Activated T-cell treated with anti-CD3 and anti-CD28 coated beads for 1 hour (primary cell): Measurements from ENCODE around the gene PHKB.

Experiments
- DNase-seq: peaks from one replicate; pipeline ENCODE4 v3.0.0-alpha.2; 2020; ENCODE audit warnings: low read depth

Gene PHKB

DNA sequence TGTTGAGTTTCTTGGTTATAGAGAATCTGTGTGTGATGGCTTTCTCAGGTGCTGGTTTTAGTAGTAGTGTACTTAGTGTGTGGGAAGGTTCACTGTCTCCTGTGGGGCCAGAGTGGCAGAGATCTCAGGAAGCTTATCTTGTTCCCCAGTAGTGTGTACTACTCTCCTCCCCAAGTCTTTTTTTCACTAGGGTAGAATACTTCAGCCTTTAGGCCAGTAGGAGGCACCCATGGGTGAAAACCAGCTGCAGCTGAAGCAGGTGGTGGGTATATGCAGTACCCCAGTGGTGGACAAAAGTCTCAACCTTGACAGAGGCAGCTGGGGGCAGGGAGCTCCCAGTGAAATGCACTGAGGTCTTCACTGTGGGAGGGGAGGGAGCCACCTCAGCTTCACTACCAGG, 109.9 kb downstream of the PHKB start:
- no peak for DNase-seq

DNA sequence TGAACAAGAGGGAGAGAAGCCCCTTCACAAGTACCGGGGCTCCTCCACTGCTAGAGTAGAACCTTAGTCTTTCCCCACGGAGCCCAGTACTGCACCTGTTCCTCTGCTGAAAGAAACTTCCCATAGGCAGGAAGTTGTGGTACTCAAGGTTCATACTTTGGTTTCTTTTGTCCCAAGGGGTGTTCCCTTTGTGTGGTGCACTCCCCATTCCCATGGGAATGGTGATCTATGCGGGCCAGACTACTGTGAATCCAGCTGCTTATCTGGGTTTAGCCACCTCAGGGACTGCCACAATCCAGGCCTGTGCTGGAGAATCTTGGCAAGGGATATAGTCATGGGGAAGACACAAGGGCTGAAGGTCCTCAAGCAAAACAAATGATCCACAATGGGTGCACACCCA, 110.6 kb downstream of the PHKB start:
- no peak for DNase-seq

GRCh38 chr16:47574091-47575054, 113.2 kb downstream of the PHKB start:
- no peak for DNase-seq

- DNase-seq, result no peak
Observed at GRCh38 chr16:47577029-47577428, 115.9 kb downstream of the PHKB start.

DNA sequence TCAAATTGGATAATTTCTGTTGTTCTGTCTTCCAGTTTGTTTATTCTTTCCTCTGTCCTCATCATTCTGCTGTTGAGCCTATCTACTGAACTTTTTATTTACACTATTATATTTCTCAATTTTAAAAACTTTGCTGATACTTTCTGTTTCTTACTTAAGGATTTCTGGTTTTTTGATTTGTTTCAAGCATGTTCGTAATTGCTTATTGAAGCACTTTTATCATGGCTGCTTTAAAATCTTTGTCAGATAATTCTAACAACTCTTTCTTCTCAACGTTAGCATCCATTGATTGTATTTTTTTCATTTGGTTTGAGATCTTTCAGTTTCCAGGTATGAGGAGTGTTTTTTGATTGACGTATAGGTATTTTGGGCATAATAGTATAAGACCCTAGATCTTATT, 116.9 kb downstream of the PHKB start:
- DNase-seq, result no peak

DNA sequence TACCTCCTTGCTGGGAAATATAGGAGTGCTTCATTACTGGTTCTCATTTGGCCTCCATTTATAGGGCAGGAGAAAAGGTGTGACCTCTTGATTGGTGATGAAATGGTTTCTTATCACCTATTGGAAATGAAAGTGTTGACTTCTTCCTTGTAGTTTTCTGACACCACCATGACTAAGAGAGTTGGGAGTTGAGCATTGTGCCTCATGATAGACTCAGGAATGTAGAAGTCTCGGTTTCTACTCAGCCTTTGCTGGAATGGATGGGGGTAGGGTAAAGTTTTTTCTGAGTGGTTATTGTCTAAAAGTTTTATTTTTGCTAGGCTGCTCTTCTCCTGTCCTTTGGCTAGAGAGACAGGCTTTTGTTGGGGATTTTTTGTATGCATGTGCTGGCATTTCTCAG, 117.4 kb downstream of the PHKB start:
- DNase-seq, result no peak

DNA sequence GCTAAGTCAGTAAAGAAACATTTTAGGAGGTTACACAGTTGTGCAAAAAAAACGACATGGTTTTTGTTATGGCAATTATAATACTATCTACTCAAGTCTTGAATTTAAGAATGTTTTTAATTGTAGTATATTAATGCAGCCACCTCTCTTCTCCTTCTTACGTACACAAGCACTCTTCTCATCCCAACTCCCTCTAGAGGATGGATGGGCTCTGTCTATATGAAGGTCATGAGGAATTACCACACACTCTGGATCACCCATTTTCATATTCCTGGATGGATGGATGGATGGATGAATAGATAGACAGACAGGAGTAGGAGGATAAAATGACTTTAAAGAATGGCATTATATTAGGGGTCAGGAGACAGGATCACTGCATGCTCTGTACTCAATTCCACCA, 120.0 kb downstream of the PHKB start:
- DNase-seq, result no peak

- no peak for DNase-seq
Observed at GRCh38 chr16:47584464-47585225, 123.5 kb downstream of the PHKB start.

GRCh38 chr16:47586121-47586520, 125.0 kb downstream of the PHKB start:
- DNase-seq, result no peak

DNA sequence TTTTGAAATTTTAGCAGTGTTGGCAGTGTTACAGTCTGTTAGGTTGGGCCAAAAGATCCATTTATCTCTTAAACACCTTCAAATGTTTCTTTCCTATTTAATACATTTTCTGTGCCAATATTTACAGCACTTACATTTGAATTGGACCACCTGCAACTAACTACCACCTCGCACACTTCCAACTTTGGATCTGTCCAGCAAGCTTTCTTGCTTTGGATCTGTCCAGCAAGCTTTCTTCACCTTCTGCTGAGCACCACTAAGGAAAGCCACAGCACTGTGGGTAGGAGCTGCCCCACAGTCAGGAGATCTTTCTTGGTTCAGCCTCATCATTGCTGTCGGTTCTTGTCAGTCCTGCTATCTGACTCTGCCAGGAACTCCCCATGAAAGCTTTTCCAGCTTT, 129.3 kb downstream of the PHKB start:
- DNase-seq, result no peak

DNA sequence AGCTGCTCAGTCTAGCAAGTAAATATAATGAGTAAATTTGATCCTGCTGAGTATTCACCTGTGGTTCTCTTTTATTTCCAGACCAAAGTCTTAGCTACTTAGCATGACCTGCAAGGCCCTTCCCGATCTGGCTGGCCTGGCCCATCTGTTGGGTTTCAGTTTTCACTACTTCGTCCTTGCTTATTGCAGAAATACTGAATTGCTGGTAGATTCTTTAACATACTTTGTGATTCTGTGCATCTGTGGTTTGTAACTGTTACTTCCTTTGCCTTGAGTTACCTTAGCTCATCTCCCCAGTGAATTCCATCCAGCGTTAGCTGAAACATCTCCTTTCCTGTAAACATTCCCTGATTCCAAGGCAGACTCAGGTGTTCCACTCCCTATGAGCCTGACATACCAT, 131.1 kb downstream of the PHKB start:
- no peak for DNase-seq

DNA sequence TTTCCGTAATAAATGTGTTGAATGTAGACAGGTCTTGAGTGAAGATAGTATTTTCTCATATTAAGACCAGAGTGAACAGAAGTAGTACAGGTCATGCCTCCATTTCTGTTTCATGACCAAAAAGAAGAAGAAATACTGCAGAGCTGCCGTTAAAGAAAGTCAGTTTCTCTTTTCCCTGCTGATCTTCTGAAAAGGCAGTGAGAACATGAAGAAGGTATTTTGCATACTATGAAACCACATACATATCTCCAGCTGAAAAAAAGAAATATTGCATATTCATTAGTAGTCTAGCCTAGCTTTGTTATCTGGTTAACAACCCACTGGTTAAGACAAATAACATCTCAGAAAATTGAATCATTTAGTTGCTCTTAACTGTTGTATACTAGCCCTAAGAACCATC, 138.4 kb downstream of the PHKB start:
- DNase-seq, result no peak

DNA sequence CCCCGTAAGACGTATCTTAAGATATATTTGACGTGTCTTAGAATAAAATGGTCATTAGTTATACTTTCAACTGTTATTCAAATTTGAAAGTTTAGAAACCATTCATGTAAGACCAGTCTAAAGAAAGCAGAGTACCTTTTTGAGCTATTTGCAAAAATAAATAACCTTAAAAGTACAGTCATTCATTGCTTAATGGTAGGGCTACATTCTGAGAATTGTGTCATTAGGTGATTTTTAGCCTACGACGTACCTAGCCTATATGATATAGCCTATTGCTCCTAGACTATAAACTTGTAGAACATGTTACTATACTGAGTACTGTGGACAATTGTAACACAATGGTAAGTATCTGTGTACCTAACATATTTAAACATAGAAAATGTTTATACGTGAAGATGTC, 139.2 kb downstream of the PHKB start:
- no peak for DNase-seq

GRCh38 chr16:47604306-47604705, 143.2 kb downstream of the PHKB start:
- no peak for DNase-seq

- no peak for DNase-seq
Observed at GRCh38 chr16:47611042-47611441, 149.9 kb downstream of the PHKB start.

- DNase-seq, result no peak
Observed at GRCh38 chr16:47611848-47612493, 150.8 kb downstream of the PHKB start.

- no peak for DNase-seq
Observed at GRCh38 chr16:47612711-47613110, 151.6 kb downstream of the PHKB start.

GRCh38 chr16:47613251-47613650, 152.1 kb downstream of the PHKB start:
- no peak for DNase-seq

DNA sequence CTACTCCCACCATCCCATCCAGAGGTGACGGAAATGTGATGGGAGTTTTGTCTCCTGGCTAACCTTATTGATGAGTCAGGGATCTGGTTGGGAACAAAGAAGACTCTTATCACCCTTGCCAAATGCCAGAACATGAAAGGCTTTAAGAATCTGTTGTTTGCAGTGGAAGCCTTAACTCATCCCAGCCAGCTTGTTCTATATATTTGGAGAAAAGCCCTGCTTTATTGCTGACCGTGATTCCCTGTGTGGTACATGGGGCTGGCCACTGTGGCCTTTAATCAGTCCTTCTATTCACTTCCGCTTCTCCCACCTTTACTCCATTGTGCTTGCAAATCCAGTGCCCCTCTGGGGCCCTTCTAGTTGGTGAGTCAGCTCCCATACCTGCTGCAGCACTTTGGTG, 156.6 kb downstream of the PHKB start:
- DNase-seq, result no peak

- no peak for DNase-seq
Observed at GRCh38 chr16:47622451-47623176, 161.5 kb downstream of the PHKB start.

DNA sequence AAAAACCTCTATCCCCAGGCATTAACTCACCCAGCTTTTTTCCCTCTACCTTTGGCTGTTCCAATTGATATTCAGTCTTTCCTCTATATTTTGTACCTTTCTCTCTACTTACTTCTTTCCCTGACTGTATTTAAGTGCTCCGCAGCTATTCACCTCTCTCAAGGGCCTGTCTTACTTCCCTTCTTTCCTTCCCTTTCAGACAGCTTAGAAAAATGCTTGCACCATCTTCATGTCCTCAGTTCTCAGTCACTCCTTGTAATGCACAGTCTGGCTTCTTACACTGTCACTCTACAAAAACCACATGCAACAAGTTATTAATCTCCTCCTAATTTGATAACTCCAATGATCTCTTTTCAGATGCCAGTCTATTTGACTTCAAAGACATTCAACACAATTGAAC, 163.4 kb downstream of the PHKB start:
- no peak for DNase-seq

DNA sequence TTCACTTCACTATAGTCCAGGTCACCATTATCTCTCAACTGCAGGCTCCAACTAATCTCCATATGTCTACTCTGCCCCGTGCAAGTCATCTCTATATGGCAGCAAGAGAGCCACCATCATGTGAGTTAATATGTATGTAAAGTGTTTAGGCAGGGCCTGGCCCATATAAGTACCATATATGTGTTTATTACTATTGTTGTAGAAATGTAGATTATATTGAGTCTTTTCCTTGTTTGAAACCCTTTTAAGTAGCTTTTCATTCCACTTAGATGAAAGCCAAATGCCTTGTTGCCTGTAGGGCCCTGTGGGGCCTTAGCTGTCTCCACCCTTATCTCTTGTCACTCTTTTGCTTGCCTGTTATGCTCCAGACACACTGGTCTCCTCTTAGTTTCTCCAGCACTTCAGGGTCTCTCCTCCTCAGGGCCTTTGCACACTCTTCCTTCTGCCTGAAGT, 164.0 kb downstream of the PHKB start:
- no peak for DNase-seq
